ENCODE data around the gene MATN1.

Gene MATN1

GRCh38 chr1:30666756-30667273 is 56.6 kb downstream of the MATN1 start:
- Histone ChIP-seq H2AFZ (ENCODE audit: low read length) (no peak overlapping the region), H3K79me2 (ENCODE audit: insufficient read depth, low read length) (no peaks in the 10 kb centered on the region), H3K9me2 (replicated peaks; ENCODE audit: low read depth, low read length) (no peaks in the 10 kb centered on the region), H3K9ac (ENCODE audit: low read depth, low read length, poor library complexity, severe bottlenecking) (no peak overlapping the region), H3K4me2 (ENCODE audit: low read depth, low read length, poor library complexity, severe bottlenecking) (no peak overlapping the region), H3K4me3 (ENCODE audit: low read length, poor library complexity, severe bottlenecking) (no peak overlapping the region), H3K4me1 (ENCODE audit: insufficient read depth, low read length, poor library complexity, severe bottlenecking) (no peaks in the 10 kb centered on the region), H3K27me3 (ENCODE audit: insufficient read depth, low read length, poor library complexity, severe bottlenecking) (no peaks in the 10 kb centered on the region), H3F3A (ENCODE audit: low read depth) (no peaks in the 10 kb centered on the region), H3K36me3 (ENCODE audit: insufficient read depth, low read length) (no peaks in the 10 kb centered on the region), H3K9me3 (ENCODE audit: insufficient read depth, low read depth, low read length) (no peaks in the 10 kb centered on the region), H4K20me1 (ENCODE audit: insufficient read depth, low read length, poor library complexity, severe bottlenecking) (no peaks in the 10 kb centered on the region)
- TF ChIP-seq EZH2phosphoT487 (IDR thresholded peaks at IDR 0.05; ENCODE audit: borderline replicate concordance), result no peak
- no peak for TF ChIP-seq CTCF (conservative IDR thresholded peaks at IDR 0.05; ENCODE audit: low read length)

GRCh38 chr1:30665216-30666010 is 58.0 kb downstream of the MATN1 start:
- Histone ChIP-seq H3K9me2 (replicated peaks; ENCODE audit: low read depth, low read length) (no peaks in the 10 kb centered on the region), H3K4me3 (ENCODE audit: low read length, poor library complexity, severe bottlenecking) (no peak overlapping the region), H3F3A (ENCODE audit: low read depth) (no peaks in the 10 kb centered on the region), H3K36me3 (ENCODE audit: insufficient read depth, low read length) (no peaks in the 10 kb centered on the region), H4K20me1 (ENCODE audit: insufficient read depth, low read length, poor library complexity, severe bottlenecking) (no peaks in the 10 kb centered on the region), H2AFZ (ENCODE audit: low read length) (no peak overlapping the region), H3K9me3 (ENCODE audit: insufficient read depth, low read depth, low read length) (no peaks in the 10 kb centered on the region), H3K4me2 (ENCODE audit: low read depth, low read length, poor library complexity, severe bottlenecking) (no peak overlapping the region), H3K4me1 (ENCODE audit: insufficient read depth, low read length, poor library complexity, severe bottlenecking) (no peaks in the 10 kb centered on the region), H3K27me3 (ENCODE audit: insufficient read depth, low read length, poor library complexity, severe bottlenecking) (no peaks in the 10 kb centered on the region), H3K79me2 (ENCODE audit: insufficient read depth, low read length) (no peaks in the 10 kb centered on the region), H3K9ac (ENCODE audit: low read depth, low read length, poor library complexity, severe bottlenecking) (no peak overlapping the region)
- TF ChIP-seq EZH2phosphoT487 (IDR thresholded peaks at IDR 0.05; ENCODE audit: borderline replicate concordance), result no peak
- no peak for TF ChIP-seq CTCF (conservative IDR thresholded peaks at IDR 0.05; ENCODE audit: low read length)

- no peak overlapping the region for H2AFZ ChIP-seq (ENCODE audit: low read length)
- no peaks in the 10 kb centered on the region for H4K20me1 ChIP-seq (ENCODE audit: insufficient read depth, low read length, poor library complexity, severe bottlenecking)
- no peak for TF ChIP-seq EZH2phosphoT487 (IDR thresholded peaks at IDR 0.05; ENCODE audit: borderline replicate concordance)
- TF ChIP-seq CTCF (conservative IDR thresholded peaks at IDR 0.05; ENCODE audit: low read length), result no peak
- no peaks in the 10 kb centered on the region for H3K36me3 ChIP-seq (ENCODE audit: insufficient read depth, low read length)
- no peaks in the 10 kb centered on the region for H3K4me1 ChIP-seq (ENCODE audit: insufficient read depth, low read length, poor library complexity, severe bottlenecking)
- no peaks in the 10 kb centered on the region for H3K79me2 ChIP-seq (ENCODE audit: insufficient read depth, low read length)
- H3K4me3 ChIP-seq (ENCODE audit: low read length, poor library complexity, severe bottlenecking), result no peak overlapping the region
- H3K9ac ChIP-seq (ENCODE audit: low read depth, low read length, poor library complexity, severe bottlenecking), result no peak overlapping the region
- no peaks in the 10 kb centered on the region for H3F3A ChIP-seq (ENCODE audit: low read depth)
- no peaks in the 10 kb centered on the region for H3K9me2 ChIP-seq (replicated peaks; ENCODE audit: low read depth, low read length)
- no peaks in the 10 kb centered on the region for H3K27me3 ChIP-seq (ENCODE audit: insufficient read depth, low read length, poor library complexity, severe bottlenecking)
- no peaks in the 10 kb centered on the region for H3K9me3 ChIP-seq (ENCODE audit: insufficient read depth, low read depth, low read length)
- H3K4me2 ChIP-seq (ENCODE audit: low read depth, low read length, poor library complexity, severe bottlenecking), result no peak overlapping the region
These were observed 59.2 kb downstream of the MATN1 start for GRCh38 chr1:30664103-30664755.

Measured in Loucy (cell line).